GM18867 (cell line): ENCODE data around the gene PAIP2B.
"Not testable (repeated sequence)": the region's sequence is repeated elsewhere in the genome, so short reads cannot be mapped to it uniquely, and the experiment has no call there.

ENCODE experiments used
- ATAC-seq: cut with Tn5 transposase; IDR thresholded peaks from one replicate; pipeline ENCODE4 v1.9.1; 2021; ENCODE audit warnings: mild to moderate bottlenecking, moderate library complexity; ENCODE audit not compliant: unreplicated experiment

Gene PAIP2B, protein sequence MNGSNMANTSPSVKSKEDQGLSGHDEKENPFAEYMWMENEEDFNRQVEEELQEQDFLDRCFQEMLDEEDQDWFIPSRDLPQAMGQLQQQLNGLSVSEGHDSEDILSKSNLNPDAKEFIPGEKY

DNA sequence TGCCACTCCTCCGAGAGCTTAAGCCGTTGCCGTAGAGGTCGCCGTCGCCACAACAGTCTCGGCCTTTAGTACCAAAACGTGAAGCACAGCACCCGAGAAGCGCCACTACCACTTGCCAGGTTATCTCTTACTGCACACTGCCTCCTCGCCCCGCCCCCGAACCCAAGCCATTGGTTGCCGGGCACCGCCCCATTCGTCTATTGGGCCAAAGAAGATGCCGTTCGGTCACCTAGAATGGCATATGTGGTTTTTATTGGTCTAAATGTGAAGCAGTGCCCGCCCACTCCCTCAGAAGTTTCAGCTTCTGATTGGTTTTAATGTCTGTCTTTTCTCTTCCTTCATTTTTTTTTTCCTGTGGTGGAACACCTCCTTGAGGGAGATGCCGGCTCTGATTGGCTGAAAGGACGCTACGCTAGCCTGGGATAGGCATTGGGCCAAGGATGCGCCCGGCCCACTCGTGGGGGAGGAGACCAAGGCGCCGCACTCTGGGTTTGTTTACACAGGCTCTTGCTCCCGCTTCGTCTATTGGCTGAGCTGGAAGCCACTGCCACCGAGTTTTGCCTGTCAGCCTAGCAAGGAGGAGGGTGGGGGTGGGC lies at the start of gene PAIP2B:
TSS of gene PAIP2B (minus strand) at position 139 of the 596 bp plus-strand sequence. CDS start 24,514 bp downstream, outside the sequence.
- peak; percentile 95 for ATAC-seq

DNA sequence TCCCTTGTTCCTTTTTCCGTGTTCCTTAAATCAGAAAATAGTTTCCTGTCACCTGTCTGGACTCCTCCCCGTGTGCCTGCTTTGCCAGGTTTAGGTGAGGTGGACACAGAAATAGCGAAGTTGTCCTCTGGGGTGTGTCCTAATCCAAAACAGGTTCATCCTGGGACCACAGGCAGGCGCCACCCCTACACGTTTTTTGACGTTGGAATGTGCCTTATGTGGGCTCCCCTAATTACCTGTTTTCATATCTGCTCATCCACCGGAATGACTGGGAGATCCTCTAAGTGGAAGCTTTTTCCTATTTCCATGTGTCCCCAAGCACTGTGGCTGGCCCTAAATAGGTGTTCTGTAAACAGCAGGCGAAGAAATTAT lies 49.0 kb upstream of the PAIP2B start:
- no peak for ATAC-seq

DNA sequence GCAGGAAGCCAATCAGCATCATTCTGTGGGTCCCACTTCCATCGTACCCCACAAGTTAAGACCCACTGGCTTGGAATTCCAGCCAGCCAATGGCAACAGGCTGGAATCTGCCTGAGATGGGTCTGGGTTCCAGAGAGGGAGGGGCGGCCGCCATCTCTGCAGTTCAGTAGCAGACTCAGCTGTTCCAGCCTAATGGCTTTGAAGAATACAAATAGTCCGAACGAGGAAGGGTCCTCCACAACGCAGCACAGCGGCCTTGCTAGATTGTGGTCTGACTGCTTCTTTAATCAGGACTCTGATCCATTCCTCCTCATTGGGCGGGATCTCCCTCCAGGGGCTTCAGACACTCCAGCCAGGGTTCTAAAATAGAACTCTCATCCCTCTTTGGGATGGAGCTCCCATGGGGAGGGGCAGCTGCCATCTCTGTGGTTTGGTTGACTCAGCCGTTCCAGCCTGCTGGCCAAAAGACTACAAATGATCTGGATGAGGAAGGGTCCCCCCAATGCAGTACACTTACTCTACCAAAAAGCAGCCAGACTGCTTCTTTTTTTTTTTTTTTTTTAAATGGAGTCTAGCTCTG lies 42.7 kb upstream of the PAIP2B start:
- ATAC-seq: no peak

DNA sequence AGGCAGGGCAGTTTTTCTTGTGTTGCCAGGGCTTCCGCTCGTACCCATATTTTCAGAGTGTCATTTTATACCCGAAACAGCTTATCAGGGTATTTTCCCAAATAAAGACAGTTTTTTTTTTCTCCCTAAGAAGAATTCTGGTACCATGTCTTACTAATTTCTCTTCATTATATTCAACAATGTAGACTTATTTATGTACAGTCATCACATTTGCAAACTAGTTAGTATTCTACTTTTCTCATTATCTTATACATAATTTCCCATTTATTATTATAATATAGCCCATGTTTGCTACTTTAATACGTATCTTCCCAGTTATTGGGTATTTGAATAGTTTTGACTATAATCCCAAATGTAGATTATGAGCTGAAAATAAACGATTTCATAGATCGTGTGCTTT lies 36.5 kb upstream of the PAIP2B start:
- ATAC-seq: no peak

DNA sequence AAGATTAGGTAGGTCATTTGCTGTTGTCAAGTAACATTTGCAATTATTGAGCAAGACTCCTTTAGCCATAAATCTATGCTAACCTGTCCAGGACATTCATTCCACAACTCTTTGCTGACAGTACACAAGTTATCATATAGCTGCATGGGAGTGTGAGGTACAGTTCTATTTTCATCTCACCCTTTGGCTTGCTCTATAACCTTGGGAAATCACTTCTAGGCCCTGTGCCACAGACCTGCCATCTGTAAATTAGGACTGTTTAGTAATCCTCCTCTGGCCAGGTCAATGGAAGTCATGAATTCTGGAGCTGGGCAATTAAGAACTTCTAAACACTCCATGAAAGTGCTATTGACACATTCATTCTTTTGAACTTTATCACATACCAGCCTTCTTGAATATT lies 34.6 kb upstream of the PAIP2B start:
- no peak for ATAC-seq

DNA sequence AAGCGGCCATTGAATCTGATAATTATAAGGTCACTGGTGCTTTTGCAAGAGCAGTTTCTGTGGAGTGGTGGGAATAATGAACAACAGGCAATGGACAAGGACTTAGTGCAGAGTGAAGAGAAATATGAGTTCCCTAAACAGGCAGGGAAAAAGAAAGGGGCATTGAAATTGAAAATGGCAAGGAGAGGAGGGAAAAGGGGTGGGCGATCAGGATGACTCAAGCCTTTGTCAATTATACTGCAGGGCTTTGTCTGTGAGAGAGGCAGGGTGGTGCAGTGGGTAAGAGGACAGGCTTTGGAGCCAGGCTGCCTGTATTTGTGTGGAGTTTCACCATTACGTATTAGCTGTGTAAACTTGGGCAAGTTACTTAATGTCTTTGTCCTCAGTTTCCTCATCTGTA lies 29.5 kb upstream of the PAIP2B start:
- ATAC-seq: no peak

DNA sequence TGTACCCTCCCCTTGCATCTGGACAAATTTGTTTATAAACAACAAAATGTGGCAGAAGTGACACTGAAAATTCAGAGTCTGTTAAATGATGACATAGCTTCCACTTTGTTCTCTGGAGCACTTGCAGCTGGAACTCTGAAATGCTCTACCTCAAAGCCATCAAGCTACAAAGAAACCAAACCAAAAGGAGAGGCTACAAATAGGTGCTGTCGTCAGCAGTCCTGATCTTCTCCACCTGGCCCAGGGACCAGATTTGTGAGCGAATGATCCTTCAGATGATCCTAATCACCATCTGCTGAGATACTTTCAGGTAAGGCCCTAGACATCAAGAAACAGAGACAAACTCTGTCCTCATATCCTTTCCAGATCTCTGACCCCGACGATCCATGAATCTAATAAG lies 27.9 kb upstream of the PAIP2B start:
- no peak for ATAC-seq

DNA sequence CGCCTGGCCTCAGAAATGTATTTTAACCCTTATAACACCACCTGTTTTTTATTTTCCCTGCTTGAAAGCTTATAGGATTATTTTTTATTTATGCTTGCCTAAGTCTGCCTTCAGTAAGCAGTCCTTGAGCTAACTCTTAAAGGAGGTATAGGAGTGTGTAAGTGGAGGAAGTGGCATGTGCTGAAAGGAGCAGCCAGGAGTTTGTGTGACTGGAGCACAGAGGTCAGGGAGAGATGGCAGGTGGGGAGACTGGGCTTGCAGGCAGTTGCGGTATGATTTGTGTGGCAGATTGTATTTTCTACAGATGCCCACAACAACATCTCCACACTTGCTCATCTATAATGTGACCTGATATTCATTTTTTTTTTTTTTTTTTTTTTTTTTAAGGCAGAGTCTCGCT lies 27.2 kb upstream of the PAIP2B start:
- no peak for ATAC-seq

DNA sequence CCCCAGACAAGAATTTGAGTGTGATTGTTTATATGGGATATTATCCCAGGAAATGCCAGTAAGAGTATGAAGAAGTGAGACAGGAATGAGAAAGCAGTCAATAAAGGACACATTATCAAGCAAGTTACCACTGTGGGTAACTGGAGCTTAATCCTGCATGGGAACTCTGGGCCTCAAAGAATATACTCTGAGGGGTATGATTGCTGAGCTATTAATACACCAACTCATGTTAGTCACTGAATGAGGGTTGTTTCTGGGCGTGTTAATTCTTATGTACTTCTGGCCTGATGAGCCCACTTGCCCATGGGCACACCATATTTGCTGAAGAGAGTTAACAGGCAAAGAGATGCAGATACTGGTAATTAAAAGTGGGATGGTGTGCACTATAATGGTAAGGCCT lies 26.6 kb upstream of the PAIP2B start:
- no peak for ATAC-seq

DNA sequence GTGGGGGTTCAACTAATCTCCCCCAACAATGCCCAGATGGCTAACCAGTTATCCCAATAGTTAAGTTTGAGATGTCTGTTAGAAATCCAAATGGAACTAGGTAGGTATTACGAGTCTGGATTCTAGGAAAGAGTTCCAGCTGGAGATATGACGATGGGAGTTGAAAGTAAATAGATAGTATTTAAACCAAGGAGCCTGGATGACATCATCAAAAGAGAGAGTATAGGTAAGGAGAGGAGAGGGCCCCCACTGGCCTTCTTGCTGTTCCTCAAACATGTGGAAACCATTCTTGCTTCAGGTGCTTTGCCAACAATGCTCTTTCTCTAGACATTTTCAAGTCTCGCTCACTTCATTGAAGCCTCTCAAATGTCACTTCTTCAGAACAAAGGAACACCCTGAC lies 26.0 kb upstream of the PAIP2B start:
- ATAC-seq: no peak

DNA sequence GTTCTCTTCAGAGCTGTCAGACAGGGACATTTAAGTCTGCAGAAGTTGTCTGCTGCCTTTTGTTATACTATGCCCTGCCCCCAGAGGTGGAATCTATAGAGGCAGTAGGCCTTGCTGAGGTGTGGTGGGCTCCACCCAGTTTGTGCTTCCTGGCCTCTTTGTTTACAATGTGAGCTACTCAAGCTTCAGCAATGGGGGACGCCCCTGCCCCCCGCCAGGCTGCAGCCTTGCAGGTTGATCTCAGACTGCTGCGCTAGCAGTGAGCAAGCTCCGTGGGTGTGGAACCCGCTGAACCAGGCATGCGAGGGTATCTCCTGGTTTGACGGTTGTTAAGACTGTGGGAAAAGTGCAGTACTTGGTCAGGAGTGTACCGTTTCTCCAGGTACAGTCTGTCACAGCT lies 24.0 kb upstream of the PAIP2B start:
- no peak for ATAC-seq

DNA sequence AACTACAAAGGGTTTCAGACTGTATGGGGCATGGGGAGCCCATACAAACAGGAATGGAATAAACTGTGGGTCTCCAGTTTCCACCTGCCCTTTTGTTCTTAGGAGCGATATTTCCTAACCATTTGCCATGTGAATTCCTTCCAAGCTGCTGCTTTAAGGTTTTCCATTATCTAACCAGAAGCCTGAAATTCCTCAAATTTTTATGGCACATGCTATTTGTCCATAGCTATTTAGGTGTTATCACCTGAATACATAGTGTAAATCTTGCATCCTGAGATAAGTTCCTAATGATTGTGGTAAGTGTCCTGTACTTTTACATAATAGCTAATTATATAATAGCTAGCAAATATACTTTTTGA lies 17.4 kb upstream of the PAIP2B start:
- no peak for ATAC-seq

DNA sequence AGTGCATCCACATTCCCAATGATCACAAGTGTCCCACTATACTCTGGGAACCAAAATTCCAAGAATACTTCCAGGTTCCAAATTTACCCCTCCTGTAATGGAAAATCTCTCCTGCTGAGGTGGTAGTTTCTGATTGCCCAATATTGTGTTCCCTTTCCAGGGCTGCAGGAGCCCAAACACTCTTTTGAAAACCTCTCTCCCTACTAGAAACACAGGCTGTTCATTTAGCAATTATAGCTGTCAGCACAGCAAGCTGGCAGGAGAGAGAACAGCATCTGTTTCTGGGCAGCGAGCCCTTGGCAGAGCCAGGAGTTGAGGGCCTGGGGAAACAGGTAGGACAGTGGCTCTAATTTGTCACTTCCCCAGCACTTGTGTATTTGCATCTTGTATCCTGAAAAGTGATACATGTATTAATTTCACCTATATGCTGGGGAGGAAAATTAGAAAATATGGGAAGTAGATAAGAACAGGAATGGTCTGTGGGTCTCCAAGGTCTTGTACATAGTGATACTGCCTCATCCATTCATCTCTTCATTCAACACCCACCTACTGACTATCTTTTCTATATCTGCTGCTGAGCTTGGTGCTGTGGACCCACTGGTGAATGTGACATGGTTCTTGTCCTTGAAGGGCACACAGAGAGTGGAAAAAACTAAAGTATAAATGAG lies 16.9 kb upstream of the PAIP2B start:
- no peak for ATAC-seq

DNA sequence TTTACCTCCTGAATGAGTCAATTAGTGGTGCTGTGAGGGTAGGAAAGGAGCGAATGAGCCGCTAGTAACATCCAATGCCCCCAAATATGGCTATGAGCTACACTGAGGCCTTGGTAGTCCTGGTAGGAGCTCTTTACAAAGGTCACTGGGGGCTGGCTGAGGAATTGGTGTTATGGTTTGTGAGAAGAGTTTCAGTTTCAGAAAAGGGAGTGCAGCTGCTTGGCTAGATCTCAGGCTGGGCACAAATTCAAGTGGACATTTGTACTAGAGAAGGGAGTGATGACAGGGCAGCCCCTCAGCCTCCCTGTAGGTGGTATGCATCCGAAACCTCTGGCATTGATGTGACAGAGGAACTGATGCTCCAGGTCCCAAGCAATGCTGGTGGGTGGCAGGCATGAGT lies 13.9 kb upstream of the PAIP2B start:
- ATAC-seq: no peak

DNA sequence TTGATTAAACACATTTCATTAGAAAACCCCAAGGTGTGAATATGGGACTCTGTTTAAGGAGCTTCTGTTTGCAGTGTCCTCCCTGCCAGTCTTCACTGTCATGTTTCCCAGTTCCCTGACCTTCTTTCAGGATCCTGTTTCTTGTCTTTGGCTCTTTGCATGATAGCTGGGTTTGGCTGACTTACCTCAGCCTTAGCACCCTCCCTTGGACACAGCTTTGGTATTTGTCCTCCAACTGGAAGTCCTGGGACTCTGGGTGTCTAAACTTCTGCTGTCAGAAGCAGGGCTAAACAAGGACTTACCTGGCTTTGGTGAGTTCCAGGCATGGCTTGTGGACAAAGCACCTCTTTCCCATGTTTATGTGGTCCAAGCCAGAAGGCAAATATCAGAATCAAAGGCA lies 11.2 kb upstream of the PAIP2B start:
- no peak for ATAC-seq

DNA sequence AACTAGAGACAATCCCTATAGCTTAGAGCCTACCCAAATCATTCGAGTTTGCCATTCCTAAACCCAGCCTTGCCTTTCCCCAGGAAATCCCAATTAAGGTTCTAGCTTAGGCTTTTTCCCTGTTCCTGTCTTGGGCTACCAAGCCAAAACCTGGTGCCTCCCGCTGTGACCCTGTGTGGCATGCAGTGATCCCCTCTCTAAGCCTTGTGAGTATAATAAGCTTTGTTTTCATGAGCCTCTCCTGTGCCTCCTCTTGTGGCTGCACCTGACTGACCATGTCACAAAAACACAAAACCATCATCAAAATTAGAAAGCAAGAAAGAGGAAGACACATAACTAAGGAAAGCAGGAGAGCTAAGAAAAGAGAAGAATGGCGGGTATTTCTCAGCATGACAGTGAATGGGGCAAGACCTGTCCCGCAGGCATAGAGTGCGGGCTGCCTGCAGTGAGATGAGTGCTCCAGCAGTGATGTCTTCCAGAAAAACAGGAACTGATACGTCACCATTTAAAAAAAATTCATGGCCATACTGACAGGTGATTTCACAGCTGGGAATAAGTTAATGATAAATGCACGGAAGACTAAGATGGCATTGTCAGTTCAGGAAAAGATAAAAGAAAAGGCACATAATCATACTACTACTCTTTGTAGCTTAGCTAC lies 9.2 kb upstream of the PAIP2B start:
- no peak for ATAC-seq

DNA sequence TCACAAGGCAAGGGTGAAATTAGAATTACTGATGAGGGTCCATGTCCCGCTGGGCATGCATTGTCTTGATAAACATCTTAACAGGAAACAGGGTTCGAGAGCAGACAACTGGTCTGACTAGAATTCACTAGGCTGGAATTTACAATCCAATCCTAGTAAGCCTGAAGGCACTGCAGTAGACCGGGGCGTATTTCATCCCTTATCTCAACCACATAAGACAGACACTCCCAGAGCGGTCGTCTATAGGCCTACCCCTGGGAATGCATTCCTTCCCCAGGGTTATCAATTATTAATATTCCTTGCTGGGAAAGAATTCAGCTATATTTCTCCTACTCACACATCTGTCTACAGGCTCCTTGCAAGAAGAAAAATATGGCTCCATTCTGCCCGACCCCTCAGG lies 6.2 kb upstream of the PAIP2B start:
- not testable (repeated sequence) for ATAC-seq

DNA sequence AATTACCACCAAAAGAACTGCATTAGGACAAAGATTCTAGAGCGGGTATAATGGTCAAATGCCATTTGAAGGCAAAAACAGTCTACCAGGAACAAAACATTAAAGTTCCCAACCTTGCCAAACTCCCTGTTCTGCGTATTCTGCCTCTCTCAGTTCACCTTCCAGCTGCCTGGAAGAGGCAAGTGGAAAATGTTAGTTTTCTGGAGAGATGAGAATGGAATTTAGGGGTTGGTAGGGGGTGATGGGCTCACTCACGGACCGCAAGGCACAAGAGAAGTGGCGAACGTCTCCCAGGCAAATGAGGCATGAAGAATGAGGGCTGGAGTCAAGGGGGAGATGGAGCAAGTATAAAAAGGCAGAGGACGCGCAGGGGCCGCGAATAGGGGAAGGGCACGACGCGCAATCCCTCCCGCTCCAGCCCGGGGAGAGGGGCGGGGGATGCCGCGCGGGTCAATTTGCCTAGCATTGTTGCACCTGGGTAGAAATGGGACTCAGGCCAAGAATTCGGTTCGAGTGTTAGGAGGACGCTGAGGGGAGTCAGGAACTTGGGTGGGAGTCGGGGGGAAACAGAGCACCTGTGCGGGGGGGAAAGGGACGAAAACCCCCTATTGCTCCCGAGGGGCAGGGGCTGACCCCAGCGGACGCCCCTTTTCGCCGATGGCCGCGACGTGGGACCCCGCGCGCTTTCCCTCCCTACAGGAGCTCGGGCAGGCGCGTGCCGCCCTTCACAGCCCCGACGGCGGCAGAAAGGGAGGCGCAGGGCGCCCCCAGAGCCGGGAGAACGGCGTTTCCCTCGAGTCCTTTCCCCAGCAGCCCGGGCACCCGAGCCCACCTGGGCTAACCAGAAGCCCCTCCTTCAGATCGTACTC lies 573 bp downstream of the PAIP2B start:
- ATAC-seq: peak; percentile 12

DNA sequence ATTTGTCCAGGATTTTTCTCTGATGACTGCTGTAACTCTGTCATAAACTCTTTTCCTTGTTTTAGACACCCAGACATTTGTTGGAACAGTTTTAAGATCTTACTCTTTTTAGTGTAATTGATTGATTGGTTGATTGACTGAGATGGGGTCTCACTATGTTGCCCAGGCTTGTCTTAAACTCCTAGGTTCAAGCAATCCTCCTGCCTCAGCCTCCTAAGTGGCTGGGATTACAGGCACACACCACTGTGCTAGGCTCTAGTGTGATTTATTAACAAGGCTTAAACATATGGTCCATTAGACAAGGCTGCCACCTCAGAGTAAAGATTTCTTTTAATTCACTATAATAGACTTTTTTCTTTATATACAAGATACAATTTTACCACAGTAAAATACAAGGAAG lies 2.0 kb downstream of the PAIP2B start:
- no peak for ATAC-seq

DNA sequence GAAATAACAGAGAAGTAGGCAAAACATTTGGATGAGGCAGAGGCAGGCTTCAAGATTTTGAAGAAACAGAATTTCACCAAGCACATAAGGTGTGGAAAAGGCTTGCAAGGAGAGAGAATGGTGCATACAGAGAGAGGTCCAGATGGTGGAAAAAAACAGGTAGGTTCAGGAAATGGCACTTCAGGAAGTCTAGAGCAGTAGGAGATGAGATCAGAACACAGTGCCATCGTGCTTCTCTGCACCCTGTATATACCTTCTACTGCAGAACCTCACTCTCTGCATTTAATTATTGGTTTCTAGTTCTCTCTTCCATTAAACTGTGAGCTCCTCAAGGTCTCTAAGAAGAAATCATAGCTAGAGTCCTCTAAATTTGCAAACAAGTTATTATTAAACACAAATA lies 2.4 kb downstream of the PAIP2B start:
- no peak for ATAC-seq

DNA sequence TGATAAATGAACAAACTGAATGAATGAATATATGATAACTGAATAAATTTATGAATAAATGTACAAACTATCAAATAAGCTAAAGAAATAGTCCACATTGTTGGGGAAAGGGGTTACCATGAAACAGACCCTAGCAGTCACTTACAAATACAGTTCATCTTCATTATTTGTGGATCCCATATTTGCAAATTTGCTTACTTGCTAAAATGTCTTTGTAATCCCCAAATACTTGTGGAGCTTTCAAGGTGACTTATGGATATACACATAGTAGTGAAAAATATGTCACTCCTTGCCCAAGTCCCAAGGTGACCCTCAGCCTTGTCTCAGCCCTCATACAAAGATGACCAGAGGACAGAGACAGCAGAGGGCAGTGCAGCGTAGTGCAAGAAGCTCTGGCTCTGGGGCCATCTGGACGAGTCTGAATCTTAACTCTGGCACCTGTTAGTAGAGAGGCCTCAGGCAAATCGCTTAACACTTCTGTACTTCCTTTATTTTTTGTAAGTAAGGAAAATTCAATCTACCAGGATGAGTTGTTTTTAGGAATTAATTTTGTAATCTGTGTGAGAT lies 3.1 kb downstream of the PAIP2B start:
- ATAC-seq: no peak
